GM18907 (cell line): ENCODE measurements around the gene CDKN2C.

Experiments
- ATAC-seq: cut with Tn5 transposase; IDR thresholded peaks from one replicate; pipeline ENCODE4 v1.9.1; 2021; ENCODE audit warnings: mild to moderate bottlenecking, moderate library complexity; ENCODE audit not compliant: unreplicated experiment

The CDKN2C gene

GRCh38 chr1:50959913-50960844 lies 9.9 kb upstream of the CDKN2C start, which contains the start of gene FAF1:
TSS of gene FAF1 (minus strand) at chr1:50960267. CDS start at chr1:50959811, 456 bp downstream.
- ATAC-seq: peak; percentile 91

- ATAC-seq: no peak
Measured at GRCh38 chr1:50964863-50965262, 5.2 kb upstream of the CDKN2C start.

- ATAC-seq: no peak
Measured at GRCh38 chr1:50966991-50967390, 3.1 kb upstream of the CDKN2C start.

- ATAC-seq: no peak
Measured at GRCh38 chr1:50967416-50968157, 2.5 kb upstream of the CDKN2C start.

- peak; percentile 71 for ATAC-seq
Measured at GRCh38 chr1:50968158-50968820, 1.8 kb upstream of the CDKN2C start.

GRCh38 chr1:50968821-50969610 lies 1.0 kb upstream of the CDKN2C start:
- ATAC-seq: peak; percentile 27

GRCh38 chr1:50970509-50970887 lies 453 bp downstream of the CDKN2C start:
- no peak for ATAC-seq

- ATAC-seq: no peak
Measured at GRCh38 chr1:50970931-50971582, 1.0 kb downstream of the CDKN2C start.

- ATAC-seq: no peak
Measured at GRCh38 chr1:50971748-50972305, 1.8 kb downstream of the CDKN2C start.

- ATAC-seq: no peak
Measured at GRCh38 chr1:50972766-50973165, 2.7 kb downstream of the CDKN2C start.

GRCh38 chr1:50973255-50973654 lies 3.2 kb downstream of the CDKN2C start:
- ATAC-seq: no peak

- ATAC-seq: no peak
Measured at GRCh38 chr1:50973875-50974617, 4.0 kb downstream of the CDKN2C start.

- no peak for ATAC-seq
Measured at GRCh38 chr1:50974618-50974935, 4.5 kb downstream of the CDKN2C start.

GRCh38 chr1:50975436-50975835 lies 5.4 kb downstream of the CDKN2C start:
- ATAC-seq: no peak

GRCh38 chr1:50976111-50976889 lies 6.3 kb downstream of the CDKN2C start:
- ATAC-seq: peak; percentile 11

- peak; percentile 66 for ATAC-seq
Measured at GRCh38 chr1:50976890-50977574, 7.0 kb downstream of the CDKN2C start.

GRCh38 chr1:50977575-50978143 lies 7.6 kb downstream of the CDKN2C start:
- ATAC-seq: peak; percentile 57
